ENCODE measurements around the gene ADIPOR1.
"Not testable (repeated sequence)": the region's sequence is repeated elsewhere in the genome, so short reads cannot be mapped to it uniquely, and the experiment has no call there.

The ADIPOR1 gene

DNA sequence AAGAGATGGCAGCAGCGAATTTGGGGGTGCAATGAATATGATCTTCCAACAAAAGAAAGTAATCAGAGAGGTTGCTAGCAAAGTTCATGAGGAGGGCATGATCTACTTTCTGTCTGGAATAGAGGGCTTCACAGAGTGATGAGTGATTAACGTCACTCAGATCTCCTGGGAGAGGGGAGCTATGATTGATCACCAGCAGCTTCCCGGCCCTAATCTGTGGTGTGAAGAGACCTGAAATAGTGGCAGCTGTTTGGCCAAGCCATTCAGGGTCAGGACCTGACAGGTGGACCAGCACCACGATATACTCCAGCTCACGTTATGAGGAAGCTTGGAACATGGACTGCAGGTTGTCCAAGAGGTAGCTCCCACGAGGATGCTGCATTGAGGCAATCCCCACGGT lies 29.1 kb upstream of the ADIPOR1 start:
- no peak for DNase-seq
- peaks cover 44% of the 10 kb centered on the region for H3K27me3 Mint-ChIP-seq
- H3K36me3 Mint-ChIP-seq, result no peaks in the 10 kb centered on the region
- H3K4me3 Mint-ChIP-seq, result no peak overlapping the region
- no peak overlapping the region for H3K27ac Mint-ChIP-seq
- CTCF ChIA-PET, result no interaction called here
- no peaks in the 10 kb centered on the region for H3K4me1 Mint-ChIP-seq
- H3K9me3 Mint-ChIP-seq, result no peaks in the 10 kb centered on the region

DNA sequence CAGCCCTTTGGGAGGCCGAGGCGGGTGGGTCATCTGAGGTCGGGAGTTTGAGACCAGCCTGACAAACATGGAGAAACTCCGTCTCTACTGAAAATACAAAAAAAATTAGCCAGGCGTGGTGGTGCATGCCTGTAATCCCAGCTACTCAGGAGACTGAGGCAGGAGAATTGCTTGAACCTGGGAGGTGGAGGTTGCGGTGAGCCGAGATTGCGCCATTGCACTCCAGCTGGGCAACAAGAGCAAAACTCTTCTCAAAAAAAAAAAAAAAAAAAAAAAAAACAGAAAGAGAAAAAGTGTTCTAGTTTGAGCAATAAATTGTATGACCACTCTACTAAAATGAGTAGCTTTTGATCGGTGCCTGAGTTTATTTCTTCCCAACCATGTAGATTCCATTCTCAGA lies 28.0 kb upstream of the ADIPOR1 start:
- not testable (repeated sequence) for H3K4me3 Mint-ChIP-seq, H3K27ac Mint-ChIP-seq, H3K36me3 Mint-ChIP-seq, H3K4me1 Mint-ChIP-seq, H3K9me3 Mint-ChIP-seq, DNase-seq
- peaks cover 38% of the 10 kb centered on the region for H3K27me3 Mint-ChIP-seq
- CTCF ChIA-PET, result interaction anchor here (0.6 kb wide), 1 partner anchor 462 kb away, joined by 3 read pairs; no protein-coding TSS in a partner anchor

DNA sequence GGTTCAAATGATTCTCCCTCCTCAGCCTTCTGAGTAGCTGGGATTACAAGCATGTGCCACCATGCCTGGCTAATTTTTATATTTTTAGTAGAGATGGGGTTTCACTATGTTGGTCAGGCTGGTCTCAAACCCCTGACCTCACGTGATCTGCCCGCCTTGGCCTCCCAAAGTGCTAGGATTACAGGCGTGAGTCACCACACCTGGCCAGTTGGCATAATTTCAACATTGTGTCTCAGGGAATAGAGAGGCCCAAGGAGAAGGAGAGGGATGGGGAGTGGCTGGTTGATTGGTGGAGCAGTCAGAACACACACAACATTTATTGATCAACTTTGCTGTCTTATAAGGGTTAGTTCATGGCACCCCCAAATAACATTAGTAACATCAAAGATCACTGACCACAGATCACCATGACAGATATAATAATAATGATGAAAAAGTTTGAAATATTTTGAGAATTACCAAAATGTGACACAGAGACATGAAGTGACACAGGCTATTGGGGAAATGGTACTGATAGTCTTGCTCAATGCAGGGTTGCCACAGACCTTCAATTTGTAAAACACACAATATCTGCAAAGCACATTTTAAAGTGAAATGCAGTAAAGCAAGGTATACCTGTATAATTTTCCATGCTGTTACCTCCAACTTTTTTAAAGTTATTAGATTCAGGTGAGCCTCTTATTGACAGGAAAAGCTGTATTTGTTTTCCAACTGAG lies 24.8 kb upstream of the ADIPOR1 start:
- Mint-ChIP-seq H3K36me3 (no peaks in the 10 kb centered on the region), H3K9me3 (no peaks in the 10 kb centered on the region), H3K4me3 (no peak overlapping the region), H3K27ac (no peak overlapping the region), H3K4me1 (peaks cover 3% of the 10 kb centered on the region), H3K27me3 (peaks cover 26% of the 10 kb centered on the region)
- CTCF ChIA-PET, result interaction anchor here (0.7 kb wide), 1 partner anchor 24 kb away, joined by 4 read pairs; no protein-coding TSS in a partner anchor
- no peak for DNase-seq

- H3K27me3 Mint-ChIP-seq, result peaks cover 30% of the 10 kb centered on the region
- no peak overlapping the region for H3K4me3 Mint-ChIP-seq
- no peak for DNase-seq
- CTCF ChIA-PET, result no interaction called here
- H3K27ac Mint-ChIP-seq, result no peak overlapping the region
- no peaks in the 10 kb centered on the region for H3K9me3 Mint-ChIP-seq
- peaks cover 3% of the 10 kb centered on the region for H3K4me1 Mint-ChIP-seq
- no peaks in the 10 kb centered on the region for H3K36me3 Mint-ChIP-seq
Observed at GRCh38 chr1:202981939-202982338, 23.8 kb upstream of the ADIPOR1 start.

DNA sequence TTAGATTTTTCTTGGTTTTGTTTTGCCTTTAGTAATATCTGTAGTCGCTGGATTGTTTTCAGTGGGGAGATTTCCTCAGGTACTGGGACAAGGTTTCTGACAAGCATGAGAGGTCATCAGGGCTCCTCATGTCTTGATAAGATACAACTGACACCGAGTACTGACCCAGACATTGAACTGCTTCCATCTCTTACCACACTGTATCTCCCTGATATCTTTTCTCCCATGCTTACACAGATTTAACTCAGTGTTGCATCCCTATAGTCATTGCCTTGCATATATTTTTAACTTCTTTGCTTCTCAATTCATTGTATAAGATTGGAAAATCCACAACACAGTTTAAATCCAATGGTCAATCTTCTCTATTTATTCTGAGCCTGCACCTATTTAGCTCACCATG lies 21.3 kb upstream of the ADIPOR1 start:
- H3K4me3 Mint-ChIP-seq, result no peak overlapping the region
- no peaks in the 10 kb centered on the region for H3K36me3 Mint-ChIP-seq
- H3K27ac Mint-ChIP-seq, result no peak overlapping the region
- peaks cover 43% of the 10 kb centered on the region for H3K27me3 Mint-ChIP-seq
- DNase-seq, result no peak
- CTCF ChIA-PET, result no interaction called here
- no peaks in the 10 kb centered on the region for H3K9me3 Mint-ChIP-seq
- peaks cover 3% of the 10 kb centered on the region for H3K4me1 Mint-ChIP-seq

DNA sequence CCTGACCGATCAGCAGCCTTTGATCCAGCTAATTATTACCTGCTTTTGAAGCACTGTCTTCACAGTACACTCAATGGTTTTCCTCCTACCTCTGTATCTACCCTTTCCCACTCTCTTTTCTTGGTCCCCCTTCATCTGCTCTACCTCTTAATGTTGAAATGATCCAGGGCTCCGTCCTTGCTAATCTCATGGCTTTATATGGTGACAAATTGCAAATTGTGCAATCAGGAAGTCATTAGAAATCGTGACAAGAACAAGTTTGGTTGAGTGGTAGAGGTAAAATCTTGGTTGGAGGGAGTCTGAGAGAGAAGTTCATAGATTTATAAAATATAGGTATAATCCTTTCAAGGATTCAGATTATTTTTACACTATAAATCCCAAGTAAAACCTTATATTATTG lies 18.5 kb upstream of the ADIPOR1 start:
- DNase-seq, result no peak
- Mint-ChIP-seq H3K4me1 (no peaks in the 10 kb centered on the region), H3K36me3 (no peaks in the 10 kb centered on the region), H3K27ac (no peak overlapping the region), H3K4me3 (no peak overlapping the region), H3K9me3 (no peaks in the 10 kb centered on the region), H3K27me3 (peaks cover 46% of the 10 kb centered on the region)
- CTCF ChIA-PET, result no interaction called here

- Mint-ChIP-seq H3K4me3 (no peak overlapping the region), H3K36me3 (no peaks in the 10 kb centered on the region), H3K27me3 (peaks cover 46% of the 10 kb centered on the region), H3K4me1 (no peaks in the 10 kb centered on the region), H3K9me3 (no peaks in the 10 kb centered on the region), H3K27ac (no peak overlapping the region)
- CTCF ChIA-PET, result no interaction called here
- DNase-seq, result no peak
Observed at GRCh38 chr1:202974856-202975255, 16.7 kb upstream of the ADIPOR1 start.

GRCh38 chr1:202972046-202972445 lies 13.9 kb upstream of the ADIPOR1 start:
- H3K9me3 Mint-ChIP-seq, result no peaks in the 10 kb centered on the region
- CTCF ChIA-PET, result interaction anchor here (0.6 to 1.7 kb wide), 2 partner anchors 23 to 178 kb away, joined by 3 to 4 read pairs; no protein-coding TSS in a partner anchor
- peaks cover 27% of the 10 kb centered on the region for H3K27me3 Mint-ChIP-seq
- DNase-seq, result no peak
- H3K4me1 Mint-ChIP-seq, result peaks cover 18% of the 10 kb centered on the region
- H3K27ac Mint-ChIP-seq, result no peak overlapping the region
- no peak overlapping the region for H3K4me3 Mint-ChIP-seq
- H3K36me3 Mint-ChIP-seq, result no peaks in the 10 kb centered on the region

DNA sequence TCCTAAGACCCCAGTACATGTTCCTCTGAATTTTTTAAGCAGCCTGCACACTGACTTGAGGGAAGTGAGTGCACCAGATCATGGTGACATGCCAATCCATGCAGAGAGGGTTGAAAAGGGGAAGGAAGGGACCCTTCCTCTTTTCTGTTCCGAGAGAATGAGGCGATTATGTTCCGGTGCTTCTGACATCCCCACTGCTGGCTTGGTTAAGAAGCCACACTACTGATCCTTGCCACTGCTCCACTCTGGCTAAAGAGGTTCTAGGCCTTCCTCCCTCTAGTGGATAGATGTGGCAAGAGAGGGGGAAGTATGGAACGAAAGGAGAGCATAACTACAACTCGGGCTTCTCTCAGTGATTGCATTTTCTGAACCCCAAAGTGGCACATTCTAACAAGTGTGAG lies 10.8 kb upstream of the ADIPOR1 start:
- no peak overlapping the region for H3K4me3 Mint-ChIP-seq
- H3K36me3 Mint-ChIP-seq, result peaks cover 6% of the 10 kb centered on the region
- no peaks in the 10 kb centered on the region for H3K9me3 Mint-ChIP-seq
- CTCF ChIA-PET, result interaction anchor here (0.8 to 1.8 kb wide), 6 partner anchors 9 to 218 kb away, joined by 3 to 10 read pairs (median 4); no protein-coding TSS in a partner anchor
- peak overlapping the region; percentile 95 for H3K27ac Mint-ChIP-seq
- peak; percentile 52 for DNase-seq
- H3K4me1 Mint-ChIP-seq, result peaks cover 37% of the 10 kb centered on the region
- H3K27me3 Mint-ChIP-seq, result peaks cover 7% of the 10 kb centered on the region

- H3K27ac Mint-ChIP-seq, result peak overlapping the region; percentile 95
- H3K4me1 Mint-ChIP-seq, result peaks cover 37% of the 10 kb centered on the region
- no peaks in the 10 kb centered on the region for H3K9me3 Mint-ChIP-seq
- CTCF ChIA-PET, result interaction anchor here (0.6 to 1.8 kb wide), 15 partner anchors 8 to 344 kb away, joined by 3 to 10 read pairs (median 3); no protein-coding TSS in a partner anchor
- peaks cover 8% of the 10 kb centered on the region for H3K36me3 Mint-ChIP-seq
- peak overlapping the region; percentile 84 for H3K4me3 Mint-ChIP-seq
- no peak for DNase-seq
- H3K27me3 Mint-ChIP-seq, result peaks cover 7% of the 10 kb centered on the region
Observed at GRCh38 chr1:202968351-202968750, 10.2 kb upstream of the ADIPOR1 start.

DNA sequence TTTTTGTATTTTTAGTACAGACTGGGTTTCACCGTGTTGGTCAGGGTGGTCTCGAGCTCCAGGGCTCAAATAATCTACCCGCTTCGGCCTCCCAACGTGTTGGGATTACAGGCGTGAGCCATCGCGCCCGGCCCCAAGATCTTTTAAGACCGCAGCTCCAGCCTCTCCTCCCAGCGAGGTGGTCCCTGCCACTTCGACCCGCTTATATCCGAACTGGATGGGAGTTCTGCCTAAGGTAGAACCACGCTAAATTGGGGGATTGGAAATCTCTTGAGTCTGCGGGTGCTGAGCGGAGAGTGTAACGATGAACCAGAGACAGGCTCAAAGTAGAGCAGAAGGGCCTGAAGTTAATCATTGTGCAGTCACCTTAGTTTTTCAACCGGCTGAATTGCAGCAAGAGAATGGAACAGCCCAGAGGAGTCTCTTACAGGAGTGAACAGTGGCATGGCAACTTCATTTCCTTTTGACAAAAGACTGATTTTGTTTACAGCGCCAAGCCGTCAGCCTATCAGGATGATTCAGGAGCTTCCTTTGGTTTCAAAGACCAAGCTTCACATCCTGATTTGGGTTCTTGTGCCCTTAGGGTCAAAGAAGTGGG lies 9.7 kb upstream of the ADIPOR1 start:
- peaks cover 2% of the 10 kb centered on the region for H3K27me3 Mint-ChIP-seq
- DNase-seq, result peak; percentile 56

GRCh38 chr1:202966006-202966898 lies 8.1 kb upstream of the ADIPOR1 start:
- Mint-ChIP-seq H3K4me1 (peaks cover 37% of the 10 kb centered on the region), H3K9me3 (no peaks in the 10 kb centered on the region), H3K27ac (peak overlapping the region; percentile 79), H3K27me3 (no peaks in the 10 kb centered on the region), H3K36me3 (peaks cover 11% of the 10 kb centered on the region), H3K4me3 (peak overlapping the region; percentile 71)
- CTCF ChIA-PET, result no interaction called here
- no peak for DNase-seq

More for the DNA sequence above, 9.7 kb upstream of the ADIPOR1 start:
- CTCF ChIA-PET, result interaction anchor here (0.6 to 1.8 kb wide), 16 partner anchors 8 to 345 kb away, joined by 3 to 10 read pairs (median 3); no protein-coding TSS in a partner anchor
- H3K36me3 Mint-ChIP-seq, result peaks cover 10% of the 10 kb centered on the region
- peak overlapping the region; percentile 95 for H3K27ac Mint-ChIP-seq
- H3K4me1 Mint-ChIP-seq, result peaks cover 37% of the 10 kb centered on the region
- H3K4me3 Mint-ChIP-seq, result peak overlapping the region; percentile 84
- no peaks in the 10 kb centered on the region for H3K9me3 Mint-ChIP-seq

DNA sequence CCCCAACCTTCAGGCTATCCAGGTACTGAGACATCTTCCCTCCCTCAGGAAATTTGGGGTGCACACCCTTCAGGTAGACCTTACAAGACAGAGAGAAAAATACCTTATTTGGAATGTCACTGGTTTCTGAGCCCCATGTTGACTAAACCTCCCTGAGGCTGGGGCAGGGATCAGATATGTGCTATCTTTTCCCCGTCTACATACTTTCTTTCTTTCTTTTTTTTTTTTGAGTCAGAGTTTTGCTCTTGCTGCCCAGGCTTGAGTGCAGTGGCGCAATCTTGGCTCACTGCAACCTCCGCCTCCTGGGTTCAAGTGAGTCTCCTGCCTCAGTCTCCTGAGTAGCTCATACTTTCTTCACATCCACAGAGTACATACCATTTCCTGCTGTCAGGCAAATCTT lies 7.3 kb upstream of the ADIPOR1 start:
- Mint-ChIP-seq H3K27ac (peak overlapping the region; percentile 70), H3K4me1 (peaks cover 37% of the 10 kb centered on the region), H3K36me3 (peaks cover 11% of the 10 kb centered on the region), H3K27me3 (no peaks in the 10 kb centered on the region), H3K9me3 (no peaks in the 10 kb centered on the region), H3K4me3 (peak overlapping the region; percentile 71)
- no peak for DNase-seq
- CTCF ChIA-PET, result no interaction called here

DNA sequence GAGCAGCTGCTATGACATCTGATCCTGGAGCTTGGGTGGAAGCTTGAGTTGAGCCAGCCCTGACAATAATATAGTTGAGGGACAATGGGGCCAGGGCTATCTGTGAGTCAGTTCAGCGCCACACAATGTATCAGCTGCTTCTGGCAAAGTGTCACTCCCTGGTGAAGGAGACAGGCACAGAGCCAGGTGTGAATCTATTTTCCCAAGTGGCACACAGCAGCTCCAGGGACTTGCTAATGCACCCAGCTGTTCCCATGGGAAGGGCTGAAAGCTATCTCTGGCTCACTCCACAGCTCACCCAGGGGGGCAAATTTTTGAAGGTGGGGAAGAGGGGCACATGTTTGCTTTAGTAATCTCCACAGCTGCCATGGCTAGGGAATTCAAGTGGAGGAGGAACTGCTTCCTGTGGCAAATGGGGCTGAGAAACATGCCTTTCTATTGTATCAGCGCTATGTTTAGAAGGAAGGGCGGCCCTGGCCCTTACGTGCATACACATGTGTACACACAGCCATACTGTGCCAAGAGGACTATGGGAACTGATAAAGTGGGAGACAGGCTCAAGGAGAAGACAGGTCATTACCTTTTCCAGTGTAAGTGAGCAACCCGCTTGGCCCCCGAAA lies 6.8 kb upstream of the ADIPOR1 start:
- CTCF ChIA-PET, result interaction anchor here (0.7 to 1.5 kb wide), 3 partner anchors 10 to 511 kb away, joined by 3 to 6 read pairs (median 4); no protein-coding TSS in a partner anchor
- H3K27ac Mint-ChIP-seq, result no peak overlapping the region
- H3K27me3 Mint-ChIP-seq, result no peaks in the 10 kb centered on the region
- no peak for DNase-seq
- peaks cover 11% of the 10 kb centered on the region for H3K36me3 Mint-ChIP-seq
- H3K9me3 Mint-ChIP-seq, result no peaks in the 10 kb centered on the region
- H3K4me1 Mint-ChIP-seq, result peaks cover 37% of the 10 kb centered on the region
- no peak overlapping the region for H3K4me3 Mint-ChIP-seq
